HL-60 (cell line): Measurements from ENCODE around the gene CHST11.

Experiments used
- CTCF ChIP-seq: IDR thresholded peaks from one replicate; pipeline ENCODE4 v1.5.1; 2011; ENCODE audit warnings: low read length, control low read depth, inconsistent platforms; ENCODE audit not compliant: insufficient read depth
- POLR2AphosphoS5 ChIP-seq: IDR thresholded peaks from 2 replicates; pipeline ENCODE4 v1.6.1; 2012; ENCODE audit warnings: low read depth
- TF ChIP-seq, protein P1 (sequence below): IDR thresholded peaks from 2 replicates; pipeline ENCODE4 v1.6.1; 2012; ENCODE audit warnings: low read depth; ENCODE audit not compliant: insufficient replicate concordance

GRCh38 chr12:104707794-104708558 is 251.2 kb downstream of the CHST11 start:
- TF ChIP-seq CTCF (no peak), POLR2AphosphoS5 (no peak)
- TF ChIP-seq, protein P1, sequence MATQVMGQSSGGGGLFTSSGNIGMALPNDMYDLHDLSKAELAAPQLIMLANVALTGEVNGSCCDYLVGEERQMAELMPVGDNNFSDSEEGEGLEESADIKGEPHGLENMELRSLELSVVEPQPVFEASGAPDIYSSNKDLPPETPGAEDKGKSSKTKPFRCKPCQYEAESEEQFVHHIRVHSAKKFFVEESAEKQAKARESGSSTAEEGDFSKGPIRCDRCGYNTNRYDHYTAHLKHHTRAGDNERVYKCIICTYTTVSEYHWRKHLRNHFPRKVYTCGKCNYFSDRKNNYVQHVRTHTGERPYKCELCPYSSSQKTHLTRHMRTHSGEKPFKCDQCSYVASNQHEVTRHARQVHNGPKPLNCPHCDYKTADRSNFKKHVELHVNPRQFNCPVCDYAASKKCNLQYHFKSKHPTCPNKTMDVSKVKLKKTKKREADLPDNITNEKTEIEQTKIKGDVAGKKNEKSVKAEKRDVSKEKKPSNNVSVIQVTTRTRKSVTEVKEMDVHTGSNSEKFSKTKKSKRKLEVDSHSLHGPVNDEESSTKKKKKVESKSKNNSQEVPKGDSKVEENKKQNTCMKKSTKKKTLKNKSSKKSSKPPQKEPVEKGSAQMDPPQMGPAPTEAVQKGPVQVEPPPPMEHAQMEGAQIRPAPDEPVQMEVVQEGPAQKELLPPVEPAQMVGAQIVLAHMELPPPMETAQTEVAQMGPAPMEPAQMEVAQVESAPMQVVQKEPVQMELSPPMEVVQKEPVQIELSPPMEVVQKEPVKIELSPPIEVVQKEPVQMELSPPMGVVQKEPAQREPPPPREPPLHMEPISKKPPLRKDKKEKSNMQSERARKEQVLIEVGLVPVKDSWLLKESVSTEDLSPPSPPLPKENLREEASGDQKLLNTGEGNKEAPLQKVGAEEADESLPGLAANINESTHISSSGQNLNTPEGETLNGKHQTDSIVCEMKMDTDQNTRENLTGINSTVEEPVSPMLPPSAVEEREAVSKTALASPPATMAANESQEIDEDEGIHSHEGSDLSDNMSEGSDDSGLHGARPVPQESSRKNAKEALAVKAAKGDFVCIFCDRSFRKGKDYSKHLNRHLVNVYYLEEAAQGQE: no peak
